Activated T-helper 9 cell treated with anti-CD3 and anti-CD28 coated beads, Interleukin-2, amount 50 U/mL, for 16 hours (primary cell): Measurements from ENCODE around the gene ANKRD61.
"Not testable (repeated sequence)": the region's sequence is repeated elsewhere in the genome, so short reads cannot be mapped to it uniquely, and the experiment has no call there.

Source experiments
- DNase-seq: peaks from one replicate; pipeline ENCODE4 v3.0.0-alpha.2; 2020; ENCODE audit warnings: low read depth

Gene ANKRD61

DNA sequence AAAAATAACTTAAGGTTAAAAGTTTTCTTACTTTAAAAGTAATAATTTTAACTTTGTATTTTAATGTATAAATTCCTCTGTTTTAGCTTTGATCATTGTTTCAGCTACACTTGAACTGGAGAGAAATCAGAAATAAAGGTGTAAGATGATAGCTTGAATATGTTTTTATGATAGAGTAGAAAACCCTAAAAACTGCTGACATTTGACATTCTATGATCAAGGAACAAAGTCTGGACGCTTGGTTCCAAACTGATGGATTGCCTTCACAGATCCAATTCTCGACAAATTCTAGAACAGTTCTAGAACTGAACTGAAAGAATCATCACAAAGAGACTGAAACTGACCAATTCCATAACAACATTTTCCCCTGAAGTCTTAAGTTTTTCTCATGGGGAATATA, at the start of gene ANKRD61:
TSS of gene ANKRD61 (plus strand) at position 389 of the 400 bp plus-strand sequence. CDS start at position 389, 0 bp downstream.
- DNase-seq, result no peak

DNA sequence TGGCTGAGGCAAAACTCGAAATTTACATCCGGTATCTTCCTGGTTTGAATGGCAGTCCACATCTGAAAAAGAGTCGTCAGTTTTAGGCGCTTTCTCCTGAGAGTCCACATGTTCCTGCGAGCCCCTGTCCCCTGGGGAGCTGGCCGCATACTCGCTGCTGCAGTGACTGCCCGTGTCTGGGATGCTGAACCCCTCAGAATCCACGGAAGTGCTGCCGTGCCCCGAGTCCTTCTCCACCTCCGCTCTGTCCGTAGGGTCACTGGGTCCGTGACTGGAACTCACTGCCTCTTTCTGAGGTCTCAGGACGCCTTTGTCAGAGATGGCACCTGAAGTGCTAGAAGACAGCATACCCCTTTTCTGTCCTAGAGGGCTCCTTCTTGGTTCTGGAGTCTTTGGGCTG, 44.1 kb upstream of the ANKRD61 start:
- not testable (repeated sequence) for DNase-seq

DNA sequence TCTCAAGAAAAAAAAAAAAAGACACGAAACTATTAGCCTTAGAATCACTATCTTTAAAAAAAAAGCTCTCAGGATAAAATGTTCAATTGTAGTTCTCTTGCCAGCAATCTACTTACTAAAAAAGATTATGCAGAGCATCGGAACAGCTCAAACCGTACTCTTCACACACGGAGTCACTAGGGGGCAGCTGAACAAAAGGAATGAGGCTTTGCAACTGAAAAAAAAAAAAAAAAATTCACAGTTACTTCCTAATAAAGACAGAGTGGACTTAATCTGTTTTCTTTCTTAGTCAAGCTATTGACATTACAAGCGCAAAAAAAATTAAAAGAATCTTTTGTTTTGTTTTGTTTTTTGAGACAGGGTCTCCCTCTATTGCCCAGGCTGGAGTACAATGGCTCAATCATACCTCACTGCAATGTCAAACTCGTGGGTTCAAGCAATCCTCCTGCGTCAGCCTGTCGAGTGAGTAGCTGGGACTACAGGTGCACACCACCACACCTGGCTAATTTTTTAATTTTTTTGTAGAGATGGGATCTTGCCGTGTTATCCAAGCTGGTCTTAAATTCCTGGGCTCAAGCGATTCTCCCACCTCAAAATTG, 33.9 kb upstream of the ANKRD61 start:
- DNase-seq, result no peak

DNA sequence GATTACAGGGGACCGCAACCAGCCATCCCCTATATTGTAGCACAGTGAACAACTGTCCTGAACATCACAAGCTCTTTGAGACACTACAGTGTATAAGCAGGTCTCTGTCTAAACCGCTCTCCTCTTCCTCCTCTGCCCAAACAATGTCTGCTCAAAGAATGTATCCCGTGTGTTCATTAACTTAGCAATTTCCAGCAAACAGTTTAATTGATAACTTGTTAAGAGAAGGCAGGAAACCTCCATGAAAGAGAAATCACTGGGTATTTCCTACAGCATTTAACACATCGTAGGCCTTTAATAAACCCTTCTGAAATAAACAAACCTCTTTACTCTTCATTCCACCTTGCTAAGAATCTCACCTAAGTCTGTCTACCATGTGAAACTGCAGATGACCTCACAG, 23.8 kb upstream of the ANKRD61 start:
- no peak for DNase-seq

DNA sequence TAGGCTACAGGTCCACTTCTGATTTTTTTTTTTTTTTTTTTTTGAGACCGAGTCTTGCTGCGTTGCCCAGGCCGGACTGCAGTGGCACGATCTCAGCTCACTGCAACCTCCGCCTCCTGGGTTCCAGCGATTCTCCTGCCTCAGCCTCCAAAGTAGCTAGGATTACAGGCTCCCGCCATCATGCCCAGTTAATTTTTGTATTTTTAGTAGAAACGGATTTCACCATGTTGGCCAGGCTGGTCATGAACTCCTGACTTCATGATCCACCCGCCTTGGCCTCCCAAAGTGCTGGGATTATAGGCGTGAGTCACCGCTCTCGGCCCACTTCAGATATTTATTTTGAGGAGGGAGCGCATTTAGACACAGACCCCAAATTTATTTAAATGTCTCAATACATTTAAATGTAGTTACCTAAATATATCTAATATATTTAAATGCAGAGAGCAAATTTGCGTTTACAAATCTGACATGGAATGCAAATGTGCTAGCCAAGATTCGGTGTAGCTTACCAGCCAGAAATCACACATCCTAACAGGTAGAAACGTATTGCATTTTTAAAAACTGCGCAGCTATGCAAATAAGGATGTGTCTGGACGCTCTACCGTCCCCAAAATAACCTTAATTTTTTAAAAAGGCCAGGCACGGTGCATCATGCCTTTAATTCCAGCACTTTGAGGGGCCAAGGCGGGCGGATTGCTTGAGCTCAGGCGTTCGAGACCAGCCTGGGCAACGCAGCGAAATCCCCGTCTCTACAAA, 23.2 kb upstream of the ANKRD61 start:
- DNase-seq, result not testable (repeated sequence)

DNA sequence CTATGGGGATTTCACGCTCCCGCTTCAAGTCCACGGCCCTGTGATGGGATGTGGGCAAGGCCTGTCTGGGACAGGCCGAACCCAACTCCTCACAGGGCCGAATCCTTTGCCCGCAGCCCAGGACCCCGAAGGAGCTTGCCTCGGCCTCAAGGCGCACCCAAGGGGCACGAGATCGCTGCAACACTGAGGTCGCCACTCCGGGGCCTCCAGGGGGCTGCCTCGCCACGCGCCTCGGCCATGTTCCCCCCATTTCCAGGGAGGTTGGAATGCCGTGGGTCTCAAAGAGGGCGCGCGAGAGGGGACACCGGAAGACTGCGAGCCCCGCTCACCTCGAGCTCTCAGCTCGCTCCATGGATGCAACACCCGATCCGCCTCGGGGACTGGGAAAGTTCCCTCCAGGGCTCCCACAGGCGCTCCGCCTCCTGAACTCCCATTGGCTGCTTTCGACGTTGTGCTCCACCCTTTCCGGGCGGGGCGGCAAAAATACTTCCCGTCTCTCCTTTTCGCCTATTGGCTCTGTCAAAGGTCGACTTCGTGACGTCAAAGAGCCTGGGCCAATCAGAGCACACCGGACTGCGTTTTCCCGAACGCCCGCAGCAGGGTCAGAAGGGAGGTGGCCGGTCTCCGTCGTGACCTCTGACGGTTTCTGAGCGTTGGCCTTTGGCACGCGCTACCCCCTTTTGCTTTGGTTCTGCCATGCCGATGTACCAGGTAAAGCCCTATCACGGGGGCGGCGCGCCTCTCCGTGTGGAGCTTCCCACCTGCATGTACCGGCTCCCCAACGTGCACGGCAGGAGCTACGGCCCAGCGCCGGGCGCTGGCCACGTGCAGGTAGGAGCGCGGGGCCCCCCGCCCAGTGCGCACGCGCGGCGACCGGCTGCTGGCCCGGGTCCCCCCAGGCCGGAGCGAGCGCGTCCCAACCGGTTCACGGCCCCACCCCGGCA, 22.2 kb upstream of the ANKRD61 start, which contains the start of the genes AIMP2 and PMS2:
TSS of gene AIMP2 (plus strand) at position 605 of the 944 bp plus-strand sequence. CDS start at position 697, 92 bp downstream.
TSS of gene PMS2 (minus strand) at position 382 of the 944 bp plus-strand sequence. CDS start at position 352, 30 bp downstream.
- DNase-seq, result peak; percentile 94

DNA sequence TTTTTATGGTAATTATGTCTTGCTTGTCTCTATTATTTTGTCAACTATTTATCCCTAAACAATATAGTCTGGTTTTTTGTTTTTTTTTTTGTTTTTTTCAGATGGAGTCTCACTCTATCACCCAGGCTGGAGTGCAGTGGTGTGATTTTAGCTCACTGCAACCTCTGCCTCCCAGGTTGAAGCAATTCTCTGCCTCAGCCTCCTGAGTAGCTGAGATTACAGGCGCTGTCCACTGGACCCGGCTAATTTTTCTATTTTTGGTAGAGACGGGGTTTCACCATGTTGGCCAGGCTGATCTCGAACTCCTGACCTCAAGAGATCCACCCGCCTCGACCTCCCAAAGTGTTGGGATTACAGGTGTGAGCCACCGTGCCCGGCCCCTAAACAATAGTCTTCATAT, 20.8 kb upstream of the ANKRD61 start:
- not testable (repeated sequence) for DNase-seq

DNA sequence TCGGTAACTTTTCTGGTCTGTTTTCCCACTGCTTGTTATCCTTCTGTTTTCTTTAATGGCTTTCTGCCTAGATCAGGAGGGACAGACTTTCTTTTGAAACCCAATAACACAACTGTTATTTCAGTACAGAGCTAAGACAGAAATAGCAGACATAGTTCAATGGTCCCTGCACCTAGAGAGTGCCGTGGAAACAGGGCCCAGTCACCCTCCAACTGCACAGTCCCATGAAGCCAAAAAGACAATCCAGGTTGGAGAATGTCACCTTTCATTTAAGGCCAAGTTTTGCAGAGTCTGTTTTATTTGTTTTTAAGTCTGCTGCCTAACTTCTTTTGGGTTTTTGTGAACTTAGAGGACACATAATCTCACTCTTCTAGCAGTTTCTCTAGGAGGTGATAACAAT, 19.6 kb upstream of the ANKRD61 start:
- no peak for DNase-seq

DNA sequence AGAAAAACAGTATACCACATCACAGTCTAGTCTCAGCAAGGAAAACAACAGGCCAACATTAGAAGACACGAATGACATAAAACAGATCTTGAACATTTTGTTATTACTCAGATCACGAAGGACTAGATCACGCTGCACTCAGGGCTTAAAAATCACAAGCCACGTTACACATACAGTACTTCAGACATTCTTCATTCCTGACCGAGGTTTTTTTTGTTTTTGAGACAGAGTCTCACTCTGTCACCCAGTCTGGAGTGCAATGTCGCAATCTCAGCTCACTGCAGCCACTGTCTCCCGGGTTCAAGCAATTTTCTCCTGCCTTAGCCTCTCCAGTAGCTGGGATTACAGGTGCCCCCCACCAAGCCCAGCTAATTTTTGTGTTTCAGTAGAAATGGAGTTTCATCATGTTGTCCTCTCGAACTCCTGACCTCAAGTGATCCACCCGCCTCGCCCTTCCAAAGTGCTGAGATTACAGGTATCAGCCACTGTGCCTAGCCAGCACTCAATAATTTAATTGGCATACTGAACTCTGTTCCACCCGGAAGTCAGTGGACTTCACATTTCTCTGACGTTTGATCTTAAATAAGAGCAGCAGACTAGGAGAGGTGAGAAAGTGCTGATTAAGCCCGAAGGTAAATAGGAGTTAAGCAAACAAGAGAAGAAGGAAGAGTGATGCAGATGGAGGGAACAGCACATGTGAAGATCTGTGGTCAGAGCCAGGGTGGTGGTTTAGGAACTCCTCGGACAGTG, 18.6 kb upstream of the ANKRD61 start:
- DNase-seq, result no peak

DNA sequence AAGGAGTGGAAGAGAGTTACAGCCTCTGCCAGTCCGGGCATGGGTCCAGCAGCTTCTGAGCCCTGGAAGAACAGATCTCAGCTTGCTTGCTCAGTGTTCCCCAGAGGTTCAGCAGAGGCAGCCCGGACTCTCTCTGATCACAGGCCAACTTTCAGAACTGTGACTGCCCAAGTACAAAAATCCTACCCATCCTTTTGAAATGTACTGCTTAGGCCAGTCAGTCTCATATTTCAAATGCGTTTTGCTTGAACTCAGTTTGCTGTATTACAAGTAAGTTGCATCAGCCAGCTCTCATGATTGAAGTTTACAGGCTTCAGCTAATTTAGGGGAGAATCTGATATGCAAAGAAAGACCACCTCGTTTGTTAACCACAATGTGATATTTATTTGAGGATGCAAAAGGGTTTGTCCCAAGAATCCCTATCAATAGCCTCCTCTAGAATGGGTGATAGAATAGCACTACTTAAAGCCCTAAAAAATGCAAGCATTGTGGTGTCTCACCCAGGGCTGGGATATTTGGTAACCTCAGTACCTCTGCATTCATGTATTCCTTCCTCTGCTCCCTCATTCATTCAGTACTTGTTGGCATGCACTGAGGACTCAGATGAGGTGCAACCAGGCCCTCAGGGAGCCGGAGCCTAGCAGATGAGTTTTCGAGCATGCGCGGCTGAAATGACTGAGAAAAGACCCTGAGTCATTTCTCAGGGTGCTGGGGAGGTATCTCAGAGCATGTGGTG, 15.1 kb upstream of the ANKRD61 start:
- DNase-seq, result no peak

DNA sequence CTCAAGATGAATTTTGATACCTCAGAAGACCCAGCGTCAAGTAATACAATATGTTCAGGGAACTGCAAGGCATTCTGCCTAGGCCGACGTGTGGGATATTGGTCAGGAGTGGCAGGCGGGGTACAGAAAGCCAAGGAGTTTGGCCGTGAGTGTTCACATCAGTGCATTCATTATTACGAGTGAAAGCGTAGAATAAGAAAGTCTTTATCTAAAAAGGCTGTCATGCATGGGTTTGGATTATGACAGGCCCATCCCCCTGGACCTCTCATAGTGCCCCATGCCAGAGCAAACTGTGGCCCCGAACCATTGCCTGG, 14.6 kb upstream of the ANKRD61 start:
- DNase-seq, result no peak

DNA sequence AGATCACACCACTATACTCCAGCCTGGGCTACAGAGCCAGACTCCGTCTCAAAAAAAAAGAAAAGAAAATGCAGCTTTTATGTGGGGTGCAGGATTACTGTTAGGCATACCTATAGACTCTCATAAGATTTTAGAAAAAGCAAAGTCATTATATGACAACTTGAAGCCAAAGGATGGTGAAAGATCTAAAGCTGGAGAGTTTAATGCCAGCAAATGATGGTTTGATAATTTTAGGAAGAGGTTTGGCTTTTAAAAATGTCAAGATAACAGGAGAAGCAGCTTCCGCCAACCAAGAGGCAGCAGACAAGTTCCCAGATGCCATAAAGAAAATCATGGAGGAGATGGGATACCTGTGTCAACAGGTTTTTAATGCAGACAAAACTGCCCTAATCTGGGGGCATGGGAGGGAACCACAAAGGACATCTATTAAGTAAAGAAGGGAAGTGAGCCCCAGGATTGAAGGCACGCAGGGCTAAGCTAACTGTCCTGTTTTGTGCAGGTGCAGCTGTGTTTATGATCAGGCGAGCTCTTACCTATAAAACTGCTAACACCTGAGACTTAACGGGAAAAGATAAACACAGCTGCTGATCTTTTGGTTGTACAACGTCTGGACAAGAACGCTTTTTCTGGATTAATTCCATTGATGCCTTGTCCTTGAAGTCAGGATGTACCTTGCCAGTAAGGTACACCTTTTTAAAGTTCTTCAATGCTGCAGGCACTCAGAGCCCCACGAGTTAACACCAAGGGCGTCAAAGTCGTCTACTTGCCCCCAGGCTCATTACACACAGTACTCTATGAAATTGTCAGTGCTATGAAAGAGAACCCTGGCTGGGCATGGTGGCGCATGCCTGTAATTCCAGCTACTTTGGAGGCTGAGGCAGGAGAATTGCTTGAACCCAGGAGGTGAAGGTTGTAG, 10.5 kb upstream of the ANKRD61 start:
- DNase-seq, result no peak

DNA sequence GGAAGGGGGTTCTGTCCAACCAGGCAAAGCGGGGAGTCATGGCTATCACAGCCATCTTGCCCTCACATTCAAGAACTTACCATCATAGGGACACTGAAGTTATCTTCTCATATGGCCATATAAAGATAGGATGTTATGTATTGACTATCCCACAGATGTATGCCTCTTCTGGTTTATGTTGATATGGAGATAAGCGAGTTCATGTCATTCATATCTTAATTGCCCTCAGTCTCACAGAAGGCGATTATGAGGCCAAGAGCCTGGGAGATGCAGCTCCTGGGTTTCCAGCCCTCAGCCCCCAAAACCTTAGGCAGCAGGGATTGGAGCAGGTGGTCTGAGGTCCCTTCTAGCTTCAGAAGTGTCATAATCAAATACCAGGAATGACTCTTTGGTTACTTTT, 8.5 kb upstream of the ANKRD61 start:
- no peak for DNase-seq

DNA sequence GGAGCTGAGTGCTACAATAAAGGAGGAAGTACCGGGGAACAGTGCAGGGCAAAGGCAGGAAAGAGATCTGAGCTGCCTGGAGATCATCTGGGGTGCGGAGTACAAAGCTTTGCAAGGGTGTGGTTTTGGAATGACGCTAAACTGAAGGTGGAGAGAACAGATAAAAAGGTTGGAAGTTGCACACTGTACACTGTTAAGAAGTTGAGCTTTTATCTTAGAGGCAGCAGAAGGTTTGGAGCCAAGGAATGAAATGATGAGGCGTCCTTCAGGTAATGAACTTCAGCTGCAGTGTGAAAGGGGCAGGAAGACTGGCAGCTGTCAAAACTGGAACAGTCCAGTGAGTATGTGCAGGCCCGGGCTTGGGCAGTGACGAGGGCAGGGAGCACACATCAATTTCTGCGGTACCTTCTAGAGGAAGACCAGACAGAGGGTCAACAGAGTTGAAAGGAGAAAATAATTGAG, 7.2 kb upstream of the ANKRD61 start:
- DNase-seq, result no peak

DNA sequence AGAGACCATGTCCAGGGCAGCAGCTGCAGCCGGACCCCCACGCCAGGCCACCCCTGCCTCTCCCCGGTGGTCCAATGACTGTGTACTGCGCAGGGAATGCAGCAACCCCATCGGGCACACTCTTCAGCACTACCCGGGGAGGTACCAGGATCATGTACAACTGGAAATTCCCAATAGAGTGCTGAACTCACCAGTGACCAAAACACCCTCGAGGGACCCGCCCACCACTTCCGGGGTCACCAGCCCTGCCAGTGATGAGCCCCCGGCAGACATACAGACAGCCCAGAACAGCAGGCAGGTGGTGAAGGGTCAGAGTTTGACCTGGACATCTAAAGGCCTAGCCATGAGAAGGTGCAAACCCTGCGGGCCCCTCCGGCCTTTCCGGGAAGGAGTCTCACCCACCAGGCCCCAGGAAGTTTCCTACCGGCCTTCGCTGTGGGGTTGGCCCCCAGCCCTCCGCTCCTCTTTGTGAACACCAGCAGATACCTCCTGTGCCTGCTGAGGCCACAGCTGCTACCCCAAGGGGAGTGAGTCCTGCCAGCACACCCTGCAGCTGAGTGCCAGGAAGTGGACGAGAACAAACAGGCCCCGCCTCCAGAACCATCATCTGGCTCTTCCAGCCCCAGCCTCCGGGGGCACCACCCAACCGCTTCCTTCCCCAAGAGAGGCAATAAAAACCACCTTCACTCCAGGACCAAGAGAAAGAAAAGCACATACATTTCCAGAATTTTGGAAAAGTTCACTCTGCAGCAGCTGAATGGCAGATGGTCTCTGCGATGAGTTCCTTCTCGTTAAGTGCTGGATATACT, 5.0 kb upstream of the ANKRD61 start:
- DNase-seq, result peak; percentile 38

DNA sequence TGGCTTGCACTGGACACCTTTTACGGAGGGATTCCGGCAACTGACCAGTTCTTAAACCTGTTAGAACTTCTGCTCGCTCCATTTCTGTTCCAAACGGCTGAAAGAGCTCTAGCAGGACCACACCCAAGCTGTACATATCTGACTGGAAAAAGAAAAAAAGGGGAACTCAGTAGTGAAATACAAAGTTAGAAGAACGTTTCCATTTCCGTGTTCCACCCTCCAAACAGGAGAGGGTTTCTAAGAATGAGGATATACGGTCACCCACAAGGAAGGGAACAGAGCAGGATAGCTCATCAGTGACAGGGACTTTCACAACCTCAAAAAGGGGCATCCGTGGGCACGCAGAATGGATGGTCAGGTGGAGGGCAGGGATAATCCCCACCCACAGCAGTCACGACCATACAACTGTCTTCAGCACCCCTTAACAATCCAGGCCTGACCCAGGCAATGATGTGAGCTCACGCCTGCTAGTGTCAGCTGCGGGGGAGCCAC, 4.3 kb upstream of the ANKRD61 start:
- DNase-seq, result no peak

DNA sequence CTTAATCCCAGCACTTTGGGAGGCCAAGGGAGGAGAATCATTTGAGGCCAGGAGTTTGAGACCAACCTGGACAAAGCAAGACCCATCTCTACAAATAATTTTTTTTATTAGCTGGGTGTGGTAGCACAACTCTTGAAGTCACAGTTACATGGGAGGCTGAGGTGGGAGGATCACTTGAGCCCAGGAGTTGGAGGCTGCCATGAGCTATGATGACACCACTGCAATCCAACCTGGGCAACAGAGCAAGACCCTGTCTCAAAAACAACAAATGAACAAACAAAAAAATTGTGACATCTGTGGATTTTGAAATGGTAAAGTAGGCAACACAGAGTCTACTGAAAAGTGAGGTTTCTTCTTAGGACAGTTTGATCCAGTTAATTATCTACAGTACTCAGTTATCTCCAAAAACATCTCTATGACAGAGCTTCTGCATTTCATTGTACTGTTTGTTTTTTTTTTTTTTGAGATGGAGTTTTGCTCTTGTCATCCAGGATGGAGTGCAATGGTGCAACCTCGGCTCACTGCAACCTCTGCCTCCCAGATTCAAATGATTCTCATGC, 3.3 kb upstream of the ANKRD61 start:
- no peak for DNase-seq

DNA sequence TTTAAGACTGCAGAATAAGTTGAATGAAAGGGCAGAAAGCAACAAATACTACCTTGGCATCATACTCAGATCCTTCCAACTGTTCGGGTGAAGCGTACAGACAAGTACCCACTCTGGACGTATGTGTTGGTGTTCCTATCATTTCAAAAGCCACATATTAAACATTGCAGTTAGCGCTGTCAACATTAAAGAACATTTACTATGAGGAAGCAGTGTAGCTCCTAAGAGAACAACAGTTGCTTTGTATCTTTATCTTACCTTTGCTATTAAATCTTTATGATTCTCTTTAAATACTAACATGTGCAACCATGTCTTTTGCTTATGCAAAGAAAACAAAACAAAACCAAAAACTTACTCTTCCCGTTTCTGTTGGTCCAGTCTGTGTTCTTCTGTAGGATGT, 2.6 kb upstream of the ANKRD61 start:
- no peak for DNase-seq

DNA sequence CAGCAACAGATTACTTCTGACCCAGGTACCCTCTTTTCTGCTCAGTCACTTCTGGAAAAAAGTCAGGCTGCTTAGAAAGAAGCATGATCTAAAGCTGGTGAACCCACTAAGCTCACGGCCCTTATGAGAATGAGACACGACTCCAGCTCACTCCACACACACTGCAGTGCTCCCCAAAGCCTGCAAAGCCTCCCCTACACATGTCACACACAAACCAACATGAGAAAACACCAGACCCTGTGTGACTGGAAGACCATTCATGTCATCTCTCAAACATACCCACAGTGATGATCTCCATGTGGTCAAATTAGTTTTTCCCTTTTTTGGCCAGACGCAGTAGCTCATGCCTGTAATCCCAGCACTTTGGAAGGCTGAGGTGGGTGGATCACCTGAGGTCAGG, 391 bp downstream of the ANKRD61 start:
- no peak for DNase-seq
